GM12892 (cell line): ENCODE measurements around the gene HIVEP3.

Source experiments
- POLR2A ChIP-seq: IDR thresholded peaks from 2 replicates; pipeline ENCODE4 v1.6.1; 2011; ENCODE audit warnings: low read depth, low read length, control low read depth
- TAF1 ChIP-seq: IDR thresholded peaks from 2 replicates; pipeline ENCODE4 v1.6.1; 2011; ENCODE audit warnings: low read depth, mild to moderate bottlenecking, control low read depth, low read length, borderline replicate concordance

GRCh38 chr1:41503538-41504113 is 415.1 kb downstream of the HIVEP3 start:
- no peak for TF ChIP-seq POLR2A
- no peak for TF ChIP-seq TAF1
